TTC549 (cell line): Measurements from ENCODE around the gene BTC.
A peak's percentile ranks its signal among the peaks of the same experiment; 100 is the strongest.
"Not testable (repeated sequence)": the region's sequence is repeated elsewhere in the genome, so short reads cannot be mapped to it uniquely, and the experiment has no call there.

Source experiments
- FAIRE-seq: peaks from 2 replicates; lab custom pipeline; 2012; peaks lifted over from hg19 to GRCh38; lab: Jason Lieb, UNC

Gene BTC

GRCh38 chr4:74757136-74757535 is 37.2 kb downstream of the BTC start:
- FAIRE-seq: no peak

- FAIRE-seq: no peak
Observed at GRCh38 chr4:74755486-74755885, 38.8 kb downstream of the BTC start.

GRCh38 chr4:74754218-74754617 is 40.1 kb downstream of the BTC start:
- no peak for FAIRE-seq

- FAIRE-seq: no peak
Observed at GRCh38 chr4:74752798-74753197, 41.5 kb downstream of the BTC start.

- no peak for FAIRE-seq
Observed at GRCh38 chr4:74751856-74752255, 42.5 kb downstream of the BTC start.

GRCh38 chr4:74751247-74751646 is 43.1 kb downstream of the BTC start:
- no peak for FAIRE-seq

- no peak for FAIRE-seq
Observed at GRCh38 chr4:74742185-74742584, 52.1 kb downstream of the BTC start.

- no peak for FAIRE-seq
Observed at GRCh38 chr4:74738464-74739143, 55.7 kb downstream of the BTC start.

GRCh38 chr4:74734995-74735394 is 59.3 kb downstream of the BTC start:
- FAIRE-seq: no peak

- FAIRE-seq: no peak
Observed at GRCh38 chr4:74733756-74734155, 60.6 kb downstream of the BTC start.

GRCh38 chr4:74724979-74725378 is 69.3 kb downstream of the BTC start:
- FAIRE-seq: peak; percentile 67

GRCh38 chr4:74716436-74716765 is 77.9 kb downstream of the BTC start:
- FAIRE-seq: no peak

- no peak for FAIRE-seq
Observed at GRCh38 chr4:74715706-74716435, 78.5 kb downstream of the BTC start.

- FAIRE-seq: no peak
Observed at GRCh38 chr4:74714611-74715130, 79.7 kb downstream of the BTC start.

- not testable (repeated sequence) for FAIRE-seq
Observed at GRCh38 chr4:74708135-74708534, 86.2 kb downstream of the BTC start.
